Lower lobe of right lung (tissue), 2 donors: ENCODE results near the gene VAT1. TPM values are rescaled to one million over a fixed set of nuclear protein-coding genes. Genes with fewer than 3 reads are reported as not detected.

Experiments
- ATAC-seq, 2 donors: fragments of 200-7000 bp; cut with Tn5 transposase; one replicate each; pipeline ENCODE4 v1.9.1; 2020 to 2022; ENCODE audit warnings: mild to moderate bottlenecking in 2 of 2, moderate library complexity in 2 of 2
- DNase-seq: peaks from one replicate; pipeline ENCODE4 v3.0.0-alpha.2; 2020
- H3K27ac ChIP-seq: fragments of 200-600 bp; one replicate; pipeline ENCODE4 v1.8.0; 2022
- H3K27me3 ChIP-seq: fragments of 200-600 bp; one replicate; pipeline ENCODE4 v1.8.0; 2022; ENCODE audit warnings: low read depth
- H3K36me3 ChIP-seq: fragments of 200-600 bp; one replicate; pipeline ENCODE4 v1.8.0; 2022; ENCODE audit warnings: mild to moderate bottlenecking
- H3K4me1 ChIP-seq: fragments of 200-600 bp; one replicate; pipeline ENCODE4 v1.8.0; 2022
- H3K4me3 ChIP-seq: fragments of 200-600 bp; one replicate; pipeline ENCODE4 v1.8.0; 2022; ENCODE audit warnings: mild to moderate bottlenecking
- H3K9me3 ChIP-seq: fragments of 200-600 bp; one replicate; pipeline ENCODE4 v1.8.0; 2022
- intact Hi-C: fragments of 100-400 bp; cut with DNase I; formaldehyde crosslinking; loops from one replicate; pipeline ENCODE4 v1.11.0; 2022
- total RNA-seq: library from RNA; stranded (reverse); fragmentation: NEBNext Ultra II Directional; extraction: Animal tissue kit (Norgen Biotek cat#: 25700); gene quantifications from one replicate; pipeline ENCODE4 v1.2.1, GENCODE V29; 2021
- TF ChIP-seq, protein P1 (sequence below): fragments of 200-600 bp; IDR thresholded peaks from one replicate; pipeline ENCODE4 v1.8.0; 2022; ENCODE audit warnings: antibody characterized with exemption, mild to moderate bottlenecking
- donor health status: DM: no; HTN: yes; CAD: no; lungs with severe emphysema.

VAT1 gene
- total RNA-seq, 1 donor from 2014 or later = 382 TPM

DNA sequence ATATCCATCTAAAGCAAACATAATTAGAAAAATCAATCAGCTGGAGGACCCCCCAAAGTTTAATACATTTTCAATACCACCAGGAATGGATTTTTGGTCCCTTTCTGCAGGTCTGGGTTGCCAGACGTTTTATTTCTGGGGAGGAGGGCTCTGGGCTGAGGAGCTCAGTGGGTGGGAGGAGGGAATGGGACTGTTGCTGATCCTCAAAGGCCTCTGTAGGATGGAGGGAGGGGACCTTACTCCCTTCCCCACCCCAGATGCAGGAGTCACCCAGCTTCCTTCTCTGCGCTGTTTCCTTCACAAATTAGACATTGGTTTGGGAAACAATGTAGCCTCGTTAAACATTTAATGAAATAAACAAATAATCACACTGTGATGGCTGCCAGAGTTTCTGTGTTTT is 9.5 kb upstream of the VAT1 start:
- no peak overlapping the region for H3K4me3 ChIP-seq
- TF ChIP-seq, protein P1, sequence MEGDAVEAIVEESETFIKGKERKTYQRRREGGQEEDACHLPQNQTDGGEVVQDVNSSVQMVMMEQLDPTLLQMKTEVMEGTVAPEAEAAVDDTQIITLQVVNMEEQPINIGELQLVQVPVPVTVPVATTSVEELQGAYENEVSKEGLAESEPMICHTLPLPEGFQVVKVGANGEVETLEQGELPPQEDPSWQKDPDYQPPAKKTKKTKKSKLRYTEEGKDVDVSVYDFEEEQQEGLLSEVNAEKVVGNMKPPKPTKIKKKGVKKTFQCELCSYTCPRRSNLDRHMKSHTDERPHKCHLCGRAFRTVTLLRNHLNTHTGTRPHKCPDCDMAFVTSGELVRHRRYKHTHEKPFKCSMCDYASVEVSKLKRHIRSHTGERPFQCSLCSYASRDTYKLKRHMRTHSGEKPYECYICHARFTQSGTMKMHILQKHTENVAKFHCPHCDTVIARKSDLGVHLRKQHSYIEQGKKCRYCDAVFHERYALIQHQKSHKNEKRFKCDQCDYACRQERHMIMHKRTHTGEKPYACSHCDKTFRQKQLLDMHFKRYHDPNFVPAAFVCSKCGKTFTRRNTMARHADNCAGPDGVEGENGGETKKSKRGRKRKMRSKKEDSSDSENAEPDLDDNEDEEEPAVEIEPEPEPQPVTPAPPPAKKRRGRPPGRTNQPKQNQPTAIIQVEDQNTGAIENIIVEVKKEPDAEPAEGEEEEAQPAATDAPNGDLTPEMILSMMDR = no peak
- DNase-seq (no peak), ATAC-seq (no peak)
- H3K36me3 ChIP-seq = no peaks in the 10 kb centered on the region
- no peak overlapping the region for H3K27ac ChIP-seq
- no peaks in the 10 kb centered on the region for H3K4me1 ChIP-seq
- intact Hi-C loops = no loop called here
- no peaks in the 10 kb centered on the region for H3K9me3 ChIP-seq
- no peaks in the 10 kb centered on the region for H3K27me3 ChIP-seq

DNA sequence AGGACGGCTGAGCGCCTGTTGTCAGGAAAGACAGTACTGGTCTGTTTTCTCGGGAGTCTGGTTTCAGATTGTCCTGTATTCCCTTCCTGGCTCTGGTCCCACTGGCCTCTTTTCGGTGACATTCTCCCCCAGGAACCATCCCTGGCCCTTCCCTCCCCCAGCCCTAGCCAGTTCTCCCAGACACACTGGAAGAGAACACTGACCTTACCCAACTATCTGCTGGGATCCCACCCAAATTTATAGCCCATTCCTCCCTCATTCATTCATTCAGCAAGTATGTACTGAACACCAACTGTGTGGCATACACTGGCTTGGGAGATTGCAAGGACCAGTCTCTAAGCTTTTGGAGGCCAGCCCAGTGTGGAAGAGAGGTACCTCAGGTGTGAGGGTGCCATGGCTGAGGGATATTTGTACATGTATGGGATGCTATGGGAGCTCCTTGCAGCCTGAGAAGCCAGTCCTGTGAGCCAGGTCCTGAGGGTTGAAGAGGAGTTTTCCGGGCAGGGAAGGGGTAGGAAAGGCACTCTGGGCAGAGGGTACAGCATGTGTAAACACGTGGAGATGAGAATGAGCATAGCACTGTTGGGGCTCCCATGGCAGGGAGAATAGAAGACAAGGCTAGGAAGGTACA is 8.1 kb upstream of the VAT1 start:
- H3K4me3 ChIP-seq = no peak overlapping the region
- H3K9me3 ChIP-seq = no peaks in the 10 kb centered on the region
- intact Hi-C loops = no loop called here
- no peaks in the 10 kb centered on the region for H3K4me1 ChIP-seq
- no peaks in the 10 kb centered on the region for H3K27me3 ChIP-seq
- H3K27ac ChIP-seq = no peak overlapping the region
- DNase-seq (no peak), ATAC-seq (no peak)
- H3K36me3 ChIP-seq = no peaks in the 10 kb centered on the region
- TF ChIP-seq, protein P1 = no peak

DNA sequence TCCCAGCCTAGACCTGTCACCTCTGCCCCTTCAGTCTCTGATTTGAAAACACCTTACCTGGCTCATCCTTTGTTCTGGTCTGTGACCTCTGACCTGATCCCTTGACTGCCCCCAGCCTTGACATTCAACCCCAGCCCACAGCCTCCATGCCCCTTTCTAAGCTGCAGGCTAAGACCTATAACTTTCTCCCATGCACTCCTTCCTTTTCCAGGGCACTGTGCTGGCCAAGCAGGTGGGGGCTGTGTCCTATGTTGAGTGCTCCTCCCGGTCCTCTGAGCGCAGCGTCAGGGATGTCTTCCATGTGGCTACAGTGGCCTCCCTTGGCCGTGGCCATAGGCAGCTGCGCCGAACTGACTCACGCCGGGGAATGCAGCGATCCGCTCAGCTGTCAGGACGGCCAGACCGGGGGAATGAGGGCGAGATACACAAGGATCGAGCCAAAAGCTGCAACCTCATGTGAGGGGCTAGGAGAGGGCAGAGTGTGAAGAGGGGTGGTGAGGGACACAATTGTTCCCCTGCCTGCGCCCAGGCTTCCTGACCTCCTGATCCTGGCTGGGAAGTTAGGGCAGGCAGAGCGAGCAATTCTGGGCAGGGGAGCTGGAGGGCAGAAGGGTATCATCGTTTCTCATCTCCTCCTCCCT is 6.2 kb upstream of the VAT1 start:
- DNase-seq = no peak
- TF ChIP-seq, protein P1 = no peak
- Histone ChIP-seq H3K27ac (no peak overlapping the region), H3K4me3 (no peak overlapping the region), H3K36me3 (no peaks in the 10 kb centered on the region), H3K27me3 (no peaks in the 10 kb centered on the region), H3K9me3 (no peaks in the 10 kb centered on the region), H3K4me1 (peaks cover 8% of the 10 kb centered on the region)
- intact Hi-C loops = no loop called here
- ATAC-seq = no peak

- H3K9me3 ChIP-seq = no peaks in the 10 kb centered on the region
- intact Hi-C loops = no loop called here
- no peak overlapping the region for H3K4me3 ChIP-seq
- no peak for DNase-seq
- no peaks in the 10 kb centered on the region for H3K27me3 ChIP-seq
- TF ChIP-seq, protein P1 = no peak
- H3K27ac ChIP-seq = no peak overlapping the region
- H3K36me3 ChIP-seq = no peaks in the 10 kb centered on the region
- ATAC-seq = no peak
- peaks cover 13% of the 10 kb centered on the region for H3K4me1 ChIP-seq
Observed at GRCh38 chr17:43027091-43028032, 5.2 kb upstream of the VAT1 start.

DNA sequence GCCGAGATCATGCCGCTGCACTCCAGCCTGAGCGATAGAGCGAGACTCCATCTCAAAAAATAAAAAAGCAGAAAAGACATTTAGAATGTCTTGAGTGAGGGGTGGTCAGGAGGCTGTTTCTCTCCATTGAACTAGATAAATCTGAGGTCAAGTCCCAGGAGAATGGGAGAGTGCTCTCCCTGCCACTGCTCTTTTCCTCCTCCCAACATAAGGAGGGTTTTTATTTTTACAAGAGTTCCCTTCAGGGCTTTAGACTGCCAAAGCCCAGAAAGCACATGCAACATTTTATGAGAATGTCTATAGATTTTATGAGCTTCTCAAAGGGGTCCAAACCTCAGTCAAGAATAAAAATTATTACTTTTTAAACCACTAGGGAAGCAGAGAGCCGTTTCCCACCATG is 4.4 kb upstream of the VAT1 start:
- Histone ChIP-seq H3K4me3 (no peak overlapping the region), H3K36me3 (no peaks in the 10 kb centered on the region), H3K27ac (no peak overlapping the region), H3K27me3 (no peaks in the 10 kb centered on the region), H3K9me3 (no peaks in the 10 kb centered on the region), H3K4me1 (peaks cover 15% of the 10 kb centered on the region)
- TF ChIP-seq, protein P1 = no peak
- no peak for DNase-seq
- intact Hi-C loops = no loop called here
- no peak for ATAC-seq
